ENCODE measurements around the gene PLK3. TPM values are rescaled to one million over a fixed set of nuclear protein-coding genes. Genes with fewer than 3 reads are reported as not detected.

PLK3 gene
- total RNA-seq, 1 donor from 2014 or later, result 17.2 TPM

- no peak for DNase-seq (ENCODE audit: low spot score)
- Mint-ChIP-seq H3K27me3 (ENCODE audit: unreplicated experiment) (no peaks in the 10 kb centered on the region), H3K36me3 (ENCODE audit: low read depth, unreplicated experiment) (no peaks in the 10 kb centered on the region), H3K9me3 (ENCODE audit: unreplicated experiment) (no peaks in the 10 kb centered on the region), H3K4me3 (ENCODE audit: unreplicated experiment) (no peak overlapping the region), H3K4me1 (ENCODE audit: unreplicated experiment) (peaks cover 10% of the 10 kb centered on the region), H3K27ac (ENCODE audit: unreplicated experiment) (no peak overlapping the region)
- TF ChIP-seq CTCF (IDR thresholded peaks at IDR 0.05; ENCODE audit: unreplicated experiment), result no peak
Measured at GRCh38 chr1:44846985-44847384, 46.8 kb downstream of the PLK3 start.

GRCh38 chr1:44847845-44848244 lies 47.7 kb downstream of the PLK3 start:
- no peak overlapping the region for H3K27ac Mint-ChIP-seq (ENCODE audit: unreplicated experiment)
- no peak for DNase-seq (ENCODE audit: low spot score)
- H3K4me1 Mint-ChIP-seq (ENCODE audit: unreplicated experiment), result peaks cover 6% of the 10 kb centered on the region
- no peaks in the 10 kb centered on the region for H3K36me3 Mint-ChIP-seq (ENCODE audit: low read depth, unreplicated experiment)
- no peaks in the 10 kb centered on the region for H3K27me3 Mint-ChIP-seq (ENCODE audit: unreplicated experiment)
- TF ChIP-seq CTCF (IDR thresholded peaks at IDR 0.05; ENCODE audit: unreplicated experiment), result no peak
- H3K9me3 Mint-ChIP-seq (ENCODE audit: unreplicated experiment), result no peaks in the 10 kb centered on the region
- H3K4me3 Mint-ChIP-seq (ENCODE audit: unreplicated experiment), result no peak overlapping the region

GRCh38 chr1:44848456-44849181 lies 48.4 kb downstream of the PLK3 start:
- Mint-ChIP-seq H3K4me3 (ENCODE audit: unreplicated experiment) (no peak overlapping the region), H3K36me3 (ENCODE audit: low read depth, unreplicated experiment) (no peaks in the 10 kb centered on the region), H3K27me3 (ENCODE audit: unreplicated experiment) (no peaks in the 10 kb centered on the region), H3K27ac (ENCODE audit: unreplicated experiment) (no peak overlapping the region), H3K4me1 (ENCODE audit: unreplicated experiment) (peaks cover 6% of the 10 kb centered on the region), H3K9me3 (ENCODE audit: unreplicated experiment) (no peaks in the 10 kb centered on the region)
- no peak for DNase-seq (ENCODE audit: low spot score)
- no peak for TF ChIP-seq CTCF (IDR thresholded peaks at IDR 0.05; ENCODE audit: unreplicated experiment)

- DNase-seq (ENCODE audit: low spot score), result no peak
- H3K27ac Mint-ChIP-seq (ENCODE audit: unreplicated experiment), result no peak overlapping the region
- H3K4me1 Mint-ChIP-seq (ENCODE audit: unreplicated experiment), result peaks cover 6% of the 10 kb centered on the region
- no peak for TF ChIP-seq CTCF (IDR thresholded peaks at IDR 0.05; ENCODE audit: unreplicated experiment)
- no peaks in the 10 kb centered on the region for H3K27me3 Mint-ChIP-seq (ENCODE audit: unreplicated experiment)
- H3K4me3 Mint-ChIP-seq (ENCODE audit: unreplicated experiment), result no peak overlapping the region
- H3K36me3 Mint-ChIP-seq (ENCODE audit: low read depth, unreplicated experiment), result no peaks in the 10 kb centered on the region
- H3K9me3 Mint-ChIP-seq (ENCODE audit: unreplicated experiment), result no peaks in the 10 kb centered on the region
Measured at GRCh38 chr1:44849575-44850132, 49.5 kb downstream of the PLK3 start.

GRCh38 chr1:44851308-44851707 lies 51.1 kb downstream of the PLK3 start:
- H3K4me1 Mint-ChIP-seq (ENCODE audit: unreplicated experiment), result peaks cover 6% of the 10 kb centered on the region
- no peak overlapping the region for H3K27ac Mint-ChIP-seq (ENCODE audit: unreplicated experiment)
- H3K9me3 Mint-ChIP-seq (ENCODE audit: unreplicated experiment), result no peaks in the 10 kb centered on the region
- peaks cover 4% of the 10 kb centered on the region for H3K36me3 Mint-ChIP-seq (ENCODE audit: low read depth, unreplicated experiment)
- no peak for TF ChIP-seq CTCF (IDR thresholded peaks at IDR 0.05; ENCODE audit: unreplicated experiment)
- no peak overlapping the region for H3K4me3 Mint-ChIP-seq (ENCODE audit: unreplicated experiment)
- no peaks in the 10 kb centered on the region for H3K27me3 Mint-ChIP-seq (ENCODE audit: unreplicated experiment)
- no peak for DNase-seq (ENCODE audit: low spot score)

Measured in endothelial cell (in vitro differentiated cells).